Chondrocyte (in vitro differentiated cells): Measurements from ENCODE around the gene BARHL1. TPM values are rescaled to one million over a fixed set of nuclear protein-coding genes. Genes with fewer than 3 reads are reported as not detected.

Experiments
- DNase-seq: peaks from one replicate; pipeline ENCODE4 v3.0.0; 2021; ENCODE audit warnings: mixed read lengths, low spot score
- H3K27ac Mint-ChIP-seq: one replicate; pipeline ENCODE4 v1.8.0; 2021; ENCODE audit warnings: mild to moderate bottlenecking, moderate library complexity, mixed read lengths; ENCODE audit not compliant: unreplicated experiment
- H3K27me3 Mint-ChIP-seq: 2 replicates; pipeline ENCODE4 v1.8.0; 2021; ENCODE audit warnings: low read depth, mixed read lengths
- H3K36me3 Mint-ChIP-seq: 2 replicates; pipeline ENCODE4 v1.8.0; 2021; ENCODE audit warnings: low read depth, mixed read lengths
- H3K4me1 Mint-ChIP-seq: 2 replicates; pipeline ENCODE4 v1.8.0; 2021; ENCODE audit warnings: low read depth, mild to moderate bottlenecking, mixed read lengths
- H3K4me3 Mint-ChIP-seq: one replicate; pipeline ENCODE4 v1.8.0; 2021; ENCODE audit warnings: mild to moderate bottlenecking, moderate library complexity, mixed read lengths; ENCODE audit not compliant: unreplicated experiment
- H3K9me3 Mint-ChIP-seq: 2 replicates; pipeline ENCODE4 v1.8.0; 2021; ENCODE audit warnings: low read depth, mixed read lengths
- CTCF ChIP-seq: fragments of 200-600 bp; sonication (generic); IDR thresholded peaks from 2 replicates; pipeline ENCODE4 v1.5.0; 2021; ENCODE audit warnings: antibody characterized with exemption, mild to moderate bottlenecking, moderate library complexity
- total RNA-seq: library from RNA; stranded (reverse); gene quantifications from 3 replicates; pipeline ENCODE4 v1.2.1, GENCODE V29; 2021

BARHL1 gene
- total RNA-seq, 1 donor from 2014 or later, result not detected

GRCh38 chr9:132582786-132583583 lies 579 bp downstream of the BARHL1 start:
- H3K4me1 Mint-ChIP-seq, result peaks cover 12% of the 10 kb centered on the region
- peaks cover 69% of the 10 kb centered on the region for H3K27me3 Mint-ChIP-seq
- TF ChIP-seq CTCF, result no peak
- no peak overlapping the region for H3K27ac Mint-ChIP-seq
- H3K9me3 Mint-ChIP-seq, result no peaks in the 10 kb centered on the region
- H3K36me3 Mint-ChIP-seq, result no peaks in the 10 kb centered on the region
- H3K4me3 Mint-ChIP-seq, result no peak overlapping the region
- no peak for DNase-seq

DNA sequence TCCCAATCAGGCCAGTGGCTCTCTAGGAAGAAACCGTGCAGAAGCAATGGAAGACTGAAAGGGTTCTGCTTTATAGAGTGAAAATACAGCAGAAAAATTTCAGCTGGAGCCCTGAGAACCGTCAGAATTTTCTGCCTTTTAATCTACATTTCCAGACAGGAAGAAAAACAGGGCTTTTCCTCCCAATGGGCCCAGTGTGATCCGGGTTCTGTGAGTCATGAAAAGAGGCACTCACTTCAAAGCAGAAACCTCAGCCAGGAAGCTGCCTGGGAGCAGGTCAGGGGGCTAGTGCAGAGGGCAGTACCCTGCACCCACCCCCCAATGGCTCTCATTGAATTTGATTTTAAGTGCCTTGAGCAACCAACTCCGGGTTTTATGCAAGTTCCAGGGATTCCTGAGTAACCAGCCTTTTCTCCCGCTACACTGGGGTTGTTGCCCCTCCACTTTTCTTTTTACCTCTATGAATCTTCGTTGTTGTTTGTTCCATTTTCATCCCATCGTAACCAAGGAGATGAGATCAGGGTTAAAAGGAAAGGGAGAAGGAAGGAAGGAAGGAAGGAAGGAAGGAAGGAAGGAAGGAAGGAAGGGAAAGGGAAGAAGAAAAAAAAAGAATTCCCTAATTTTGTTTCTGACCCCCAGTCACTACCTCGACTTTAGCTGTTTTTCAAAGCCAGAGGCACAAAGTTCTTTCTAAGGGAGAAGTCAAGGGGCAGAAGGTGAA lies 1.3 kb downstream of the BARHL1 start:
- no peak for DNase-seq
- TF ChIP-seq CTCF, result no peak
- H3K4me3 Mint-ChIP-seq, result no peak overlapping the region
- H3K4me1 Mint-ChIP-seq, result peaks cover 12% of the 10 kb centered on the region
- H3K9me3 Mint-ChIP-seq, result no peaks in the 10 kb centered on the region
- no peaks in the 10 kb centered on the region for H3K36me3 Mint-ChIP-seq
- peaks cover 66% of the 10 kb centered on the region for H3K27me3 Mint-ChIP-seq
- no peak overlapping the region for H3K27ac Mint-ChIP-seq

DNA sequence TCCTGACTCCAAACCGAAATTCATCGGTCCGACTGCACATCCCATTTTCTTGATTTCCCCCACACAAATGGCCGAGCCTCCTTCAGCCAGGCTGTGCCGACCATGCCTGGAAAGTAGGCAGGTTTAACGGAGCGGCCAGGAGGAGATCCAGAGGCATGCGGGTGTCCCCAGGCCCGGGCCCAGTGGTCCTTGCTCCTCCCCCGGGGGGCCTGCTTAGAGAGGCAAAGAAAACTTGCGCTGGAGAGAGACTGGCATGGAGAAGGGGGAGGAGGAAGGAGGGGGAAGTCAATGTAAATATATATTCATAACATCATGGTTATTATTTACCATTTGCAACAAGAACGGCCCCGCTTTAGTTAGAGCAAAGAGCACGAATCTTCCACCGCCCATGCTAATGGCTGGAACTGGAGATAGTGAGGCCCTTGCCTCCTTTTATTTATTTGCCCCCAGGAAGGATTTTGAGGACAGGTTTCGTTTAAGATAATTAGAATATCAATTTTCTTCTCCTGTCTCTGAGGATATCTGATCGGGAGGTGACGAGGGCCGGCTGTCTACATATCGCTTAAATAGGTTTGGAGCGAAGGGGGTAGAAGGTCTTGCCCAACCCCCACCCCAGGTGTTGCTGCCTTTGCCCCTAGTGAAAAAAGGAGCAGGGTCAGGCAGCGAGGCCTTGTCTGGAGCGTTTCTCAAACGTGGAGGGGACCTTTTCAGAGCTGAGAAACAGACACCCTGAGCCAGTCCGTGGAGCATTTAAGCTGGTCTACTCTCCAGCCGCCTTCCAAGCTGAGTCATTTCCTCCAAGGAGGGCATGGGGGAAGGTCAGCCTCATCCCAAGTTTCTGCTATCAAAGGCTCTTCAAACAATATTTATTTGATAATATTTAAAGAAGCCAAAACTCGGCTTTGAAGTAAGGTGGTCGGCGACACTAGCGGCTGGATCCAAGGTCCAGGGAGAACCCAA lies 2.5 kb downstream of the BARHL1 start:
- H3K4me1 Mint-ChIP-seq, result peaks cover 12% of the 10 kb centered on the region
- no peak overlapping the region for H3K4me3 Mint-ChIP-seq
- H3K27ac Mint-ChIP-seq, result no peak overlapping the region
- H3K9me3 Mint-ChIP-seq, result no peaks in the 10 kb centered on the region
- TF ChIP-seq CTCF, result no peak
- no peak for DNase-seq
- no peaks in the 10 kb centered on the region for H3K36me3 Mint-ChIP-seq
- peaks cover 64% of the 10 kb centered on the region for H3K27me3 Mint-ChIP-seq

DNA sequence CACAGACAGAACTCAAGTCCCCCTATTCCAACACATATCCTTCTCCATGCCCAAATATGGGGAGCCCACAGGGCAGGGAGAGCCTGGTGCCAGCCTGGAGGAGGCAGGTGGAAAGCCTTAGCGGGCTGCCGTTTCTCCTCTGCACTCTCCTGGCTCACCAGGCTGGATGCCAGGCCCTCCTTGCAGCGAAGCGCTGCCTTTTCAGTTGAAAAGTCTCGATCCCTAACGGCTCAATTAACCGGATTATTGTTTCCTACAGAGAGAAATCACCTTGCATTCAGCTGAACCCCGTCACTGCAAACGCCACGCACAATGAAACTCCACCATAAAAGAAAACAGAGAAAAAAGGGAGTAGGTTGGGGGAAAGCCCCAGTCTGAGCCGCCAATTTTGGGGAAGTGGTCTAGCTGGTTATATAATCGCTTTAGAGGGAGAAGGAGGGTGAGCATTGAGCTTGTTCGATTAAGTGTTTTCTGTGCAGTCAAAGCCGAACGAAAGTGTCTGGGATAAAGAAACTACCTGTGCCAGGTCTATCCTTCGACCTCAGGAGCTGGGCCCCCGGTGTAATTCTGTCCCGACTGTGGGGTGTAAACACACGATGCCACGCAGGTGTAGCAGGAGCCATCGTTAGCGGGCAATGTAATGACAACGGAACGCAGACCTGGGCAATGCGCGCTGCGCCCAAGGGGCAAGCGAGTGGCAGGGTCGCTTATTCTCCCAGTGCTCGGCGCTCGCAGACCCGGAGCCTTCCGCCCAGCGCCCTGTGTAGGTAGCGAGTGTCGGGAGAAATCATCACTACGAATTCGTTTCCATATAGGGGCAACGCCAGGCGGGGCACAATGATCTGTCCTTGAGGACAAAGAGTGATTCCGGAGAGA lies 3.8 kb downstream of the BARHL1 start:
- Mint-ChIP-seq H3K36me3 (no peaks in the 10 kb centered on the region), H3K27me3 (peaks cover 69% of the 10 kb centered on the region), H3K27ac (no peak overlapping the region), H3K4me3 (no peak overlapping the region), H3K4me1 (peaks cover 14% of the 10 kb centered on the region), H3K9me3 (no peaks in the 10 kb centered on the region)
- no peak for DNase-seq
- TF ChIP-seq CTCF, result no peak
